Uterus (tissue), 2 donors: Measurements from ENCODE around the gene METTL26.

Experiments
- POLR2A ChIP-seq, 2 donors: fragments of 450-650 bp; IDR thresholded peaks; one replicate each; pipeline ENCODE4 v1.6.1; 2016; ENCODE audit warnings: antibody characterized with exemption in 2 of 2, mild to moderate bottlenecking in 1 of 2, moderate library complexity in 1 of 2
- TF ChIP-seq, protein P1 (sequence below), 4 experiments: fragments of 200-600 bp in 2 of 4; fragments of 450-650 bp in 2 of 4; sonication (generic) in 2 of 4; IDR thresholded peaks; one replicate each; pipeline ENCODE4 v1.5.1; 2016 to 2019; ENCODE audit warnings: antibody characterized with exemption in 4 of 4, mild to moderate bottlenecking in 2 of 4, moderate library complexity in 1 of 4

GRCh38 chr16:619476-620100 is 16.5 kb downstream of the METTL26 start:
- TF ChIP-seq, protein P1, sequence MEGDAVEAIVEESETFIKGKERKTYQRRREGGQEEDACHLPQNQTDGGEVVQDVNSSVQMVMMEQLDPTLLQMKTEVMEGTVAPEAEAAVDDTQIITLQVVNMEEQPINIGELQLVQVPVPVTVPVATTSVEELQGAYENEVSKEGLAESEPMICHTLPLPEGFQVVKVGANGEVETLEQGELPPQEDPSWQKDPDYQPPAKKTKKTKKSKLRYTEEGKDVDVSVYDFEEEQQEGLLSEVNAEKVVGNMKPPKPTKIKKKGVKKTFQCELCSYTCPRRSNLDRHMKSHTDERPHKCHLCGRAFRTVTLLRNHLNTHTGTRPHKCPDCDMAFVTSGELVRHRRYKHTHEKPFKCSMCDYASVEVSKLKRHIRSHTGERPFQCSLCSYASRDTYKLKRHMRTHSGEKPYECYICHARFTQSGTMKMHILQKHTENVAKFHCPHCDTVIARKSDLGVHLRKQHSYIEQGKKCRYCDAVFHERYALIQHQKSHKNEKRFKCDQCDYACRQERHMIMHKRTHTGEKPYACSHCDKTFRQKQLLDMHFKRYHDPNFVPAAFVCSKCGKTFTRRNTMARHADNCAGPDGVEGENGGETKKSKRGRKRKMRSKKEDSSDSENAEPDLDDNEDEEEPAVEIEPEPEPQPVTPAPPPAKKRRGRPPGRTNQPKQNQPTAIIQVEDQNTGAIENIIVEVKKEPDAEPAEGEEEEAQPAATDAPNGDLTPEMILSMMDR (IDR thresholded peaks at IDR 0.05): no peak
- no peak for TF ChIP-seq POLR2A (IDR thresholded peaks at IDR 0.05)
